CD4-positive, alpha-beta T cell treated with Interleukin-1 beta for 1 hour (primary cell): ENCODE results near the gene NAA11.
"Not testable (repeated sequence)": the region's sequence is repeated elsewhere in the genome, so short reads cannot be mapped to it uniquely, and the experiment has no call there.

Experiments
- DNase-seq, 2 donors: peaks; one replicate each; pipeline ENCODE4 v3.0.0-alpha.2; 2020 to 2022

NAA11 gene

GRCh38 chr4:79308137-79308536 is 17.7 kb downstream of the NAA11 start:
- no peak for DNase-seq

GRCh38 chr4:79306795-79307194 is 19.1 kb downstream of the NAA11 start:
- no peak for DNase-seq

DNA sequence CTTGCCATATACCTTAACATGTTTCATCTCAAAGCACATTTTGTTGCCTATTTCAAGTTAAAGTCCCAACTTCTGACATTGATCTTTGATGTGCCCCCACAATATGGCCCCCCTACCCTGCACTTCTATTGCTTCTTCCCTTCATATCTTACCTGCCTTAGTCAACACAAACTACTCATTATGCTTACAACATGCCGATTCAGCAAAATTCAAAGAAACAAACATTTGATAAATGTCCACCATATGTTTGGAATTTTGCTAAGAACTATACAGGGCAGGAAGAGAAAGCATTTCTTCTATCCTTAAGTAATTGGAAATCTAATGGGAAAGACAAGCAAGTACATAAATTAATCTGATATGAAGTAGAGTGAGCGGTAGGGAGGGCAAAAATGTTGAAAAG is 25.6 kb downstream of the NAA11 start:
- no peak for DNase-seq

DNA sequence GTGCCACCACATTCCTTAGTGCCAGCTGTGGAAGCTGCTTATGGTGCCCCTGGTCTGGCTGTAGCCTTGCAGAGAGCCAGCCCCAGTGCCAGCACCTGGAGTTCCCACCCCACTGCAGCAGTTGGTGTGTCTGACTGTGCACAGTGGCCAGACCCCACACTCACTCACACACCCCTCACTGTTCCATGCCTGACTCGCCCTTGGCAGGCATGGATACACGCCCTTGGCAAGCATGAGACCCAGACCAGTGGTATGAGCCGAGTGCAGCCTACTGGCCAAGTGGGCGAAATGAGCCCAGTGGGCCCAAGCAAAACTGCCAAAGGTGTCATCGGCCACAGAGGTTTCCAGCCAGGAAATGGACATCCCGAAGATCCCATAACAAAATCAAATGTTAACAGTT is 27.4 kb downstream of the NAA11 start:
- DNase-seq: no peak

GRCh38 chr4:79298027-79298426 is 27.8 kb downstream of the NAA11 start:
- no peak for DNase-seq

- DNase-seq: no peak
Measured at GRCh38 chr4:79297479-79297878, 28.4 kb downstream of the NAA11 start.

GRCh38 chr4:79296768-79297428 is 29.0 kb downstream of the NAA11 start:
- DNase-seq: no peak

DNA sequence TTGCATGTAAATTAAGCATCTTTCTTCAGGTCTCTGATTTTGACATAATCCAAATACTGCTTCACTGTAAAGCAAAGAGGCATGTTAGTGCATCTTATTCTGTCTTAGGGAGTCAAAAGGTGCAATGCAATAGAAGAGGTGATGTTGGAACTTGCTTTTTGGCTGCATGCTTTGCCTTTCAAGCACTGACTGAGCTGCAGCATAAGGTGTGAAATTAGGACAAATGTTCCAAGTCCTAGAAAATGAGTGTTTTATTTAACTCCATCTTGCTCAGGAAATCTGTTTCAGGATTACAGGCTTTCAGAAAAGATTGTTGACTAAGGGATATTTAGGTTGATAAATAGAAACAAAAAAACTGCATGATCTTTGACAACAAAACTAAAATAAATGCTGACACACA is 30.8 kb downstream of the NAA11 start:
- DNase-seq: no peak

- no peak for DNase-seq
Measured at GRCh38 chr4:79294064-79294463, 31.8 kb downstream of the NAA11 start.

DNA sequence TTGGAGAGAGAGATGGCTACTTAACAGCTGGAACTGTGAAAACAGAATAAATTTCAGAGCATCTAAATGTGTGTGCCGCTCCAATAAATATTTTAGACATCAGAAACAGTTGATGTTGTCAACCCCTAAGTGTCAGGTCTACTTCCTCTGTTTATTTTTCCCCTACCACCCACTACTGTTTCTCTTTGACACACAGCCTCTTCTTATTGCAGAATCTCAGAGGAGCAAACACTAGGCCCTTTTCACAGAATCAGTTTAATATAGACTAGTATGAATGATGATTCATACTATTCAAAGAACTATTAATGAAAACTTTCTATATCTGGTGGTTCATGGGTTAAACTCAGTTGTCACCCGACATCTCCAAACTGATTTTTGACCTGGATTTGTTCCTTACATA is 33.9 kb downstream of the NAA11 start:
- DNase-seq: no peak

GRCh38 chr4:79290376-79290775 is 35.5 kb downstream of the NAA11 start:
- DNase-seq: no peak

DNA sequence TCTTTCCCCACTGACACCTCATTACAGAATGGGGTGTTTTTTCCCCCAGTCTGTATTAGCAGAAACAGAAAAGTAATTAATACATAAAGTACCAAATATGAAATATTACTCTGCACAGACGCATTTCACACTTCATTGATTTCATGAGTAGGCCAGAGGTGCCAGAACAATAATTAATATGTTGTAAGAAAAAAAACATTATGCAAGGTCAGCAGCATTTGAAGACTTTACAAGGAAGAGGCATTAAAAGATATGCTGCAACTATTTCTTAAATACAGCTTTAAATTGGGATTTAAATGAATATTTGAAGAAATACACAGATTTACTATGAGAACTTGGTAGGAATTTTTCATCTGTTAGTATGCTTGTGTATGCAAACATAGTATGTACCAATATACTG is 37.7 kb downstream of the NAA11 start:
- no peak for DNase-seq

DNA sequence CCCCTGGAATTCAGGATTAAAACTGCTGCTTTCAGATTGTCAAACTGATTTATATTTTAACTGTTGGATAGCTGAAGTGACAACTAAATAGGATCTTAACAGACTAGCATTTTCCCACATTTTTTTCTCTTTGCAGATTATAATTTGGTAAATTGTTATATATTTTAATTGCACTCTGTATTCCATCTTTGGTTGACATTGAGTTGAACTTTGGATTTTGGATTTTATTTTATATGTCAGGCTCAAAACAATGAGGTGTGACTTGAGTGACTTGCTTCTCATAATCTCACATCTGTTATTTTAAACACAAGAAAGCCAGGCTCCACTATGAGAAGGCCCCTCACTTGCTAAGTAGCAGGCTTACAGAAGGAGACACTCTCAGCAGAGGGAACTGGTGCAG is 38.1 kb downstream of the NAA11 start:
- no peak for DNase-seq

DNA sequence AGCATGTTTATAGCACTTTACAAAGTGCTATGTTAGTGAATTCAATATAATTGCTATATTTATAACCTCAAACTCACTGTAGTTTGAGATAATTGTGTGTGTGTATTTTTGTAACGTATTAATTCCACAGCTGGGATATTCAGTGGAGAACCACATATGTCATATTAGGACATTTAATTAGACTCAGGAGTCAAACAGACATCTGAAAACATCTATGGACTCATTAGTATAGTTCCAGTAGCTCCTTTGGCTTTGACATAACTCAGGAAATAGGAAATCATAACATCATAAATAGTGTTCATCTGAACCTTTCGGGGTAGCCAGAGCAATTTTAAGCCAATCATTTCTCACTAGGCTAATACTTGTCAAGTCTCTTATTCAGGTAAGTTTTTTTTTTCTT is 38.8 kb downstream of the NAA11 start:
- DNase-seq: no peak

DNA sequence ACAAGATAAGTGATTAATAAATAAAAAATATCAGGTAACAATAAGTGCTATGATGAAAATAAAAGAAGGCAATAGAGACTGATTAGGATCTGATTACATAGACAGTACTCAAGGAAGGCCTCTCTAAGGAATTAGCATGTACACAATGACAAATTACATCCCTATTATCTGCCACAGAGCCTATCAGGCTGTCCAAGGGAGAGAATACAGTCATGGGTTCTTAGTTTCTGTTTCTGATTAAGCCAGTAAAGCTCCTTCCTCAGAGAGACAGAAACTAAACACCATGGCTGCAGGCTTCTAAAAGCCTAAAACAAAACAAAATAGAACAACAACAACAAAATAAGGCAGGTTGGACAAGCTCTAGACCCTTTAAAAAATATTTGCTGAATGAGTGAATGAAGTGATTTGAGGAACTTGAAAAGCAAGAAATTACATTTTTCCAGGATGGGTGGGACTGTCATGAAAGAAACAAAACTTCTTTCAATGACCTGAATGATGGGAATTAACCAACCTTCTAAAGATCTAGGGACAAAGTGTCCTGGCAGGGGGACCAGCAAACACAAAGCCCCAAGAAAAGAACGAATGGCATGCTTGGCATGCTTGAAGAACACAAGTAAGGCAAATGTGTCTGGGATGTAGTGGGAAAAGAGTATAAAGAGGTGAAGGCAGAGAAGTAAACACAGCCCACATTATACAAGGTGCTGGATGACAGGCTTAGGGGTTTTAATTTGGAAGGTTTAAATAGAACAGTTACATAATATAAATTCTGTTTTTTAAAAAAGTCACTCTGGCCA is 44.1 kb downstream of the NAA11 start:
- DNase-seq: no peak

- not testable (repeated sequence) for DNase-seq
Measured at GRCh38 chr4:79277467-79277866, 48.4 kb downstream of the NAA11 start.

DNA sequence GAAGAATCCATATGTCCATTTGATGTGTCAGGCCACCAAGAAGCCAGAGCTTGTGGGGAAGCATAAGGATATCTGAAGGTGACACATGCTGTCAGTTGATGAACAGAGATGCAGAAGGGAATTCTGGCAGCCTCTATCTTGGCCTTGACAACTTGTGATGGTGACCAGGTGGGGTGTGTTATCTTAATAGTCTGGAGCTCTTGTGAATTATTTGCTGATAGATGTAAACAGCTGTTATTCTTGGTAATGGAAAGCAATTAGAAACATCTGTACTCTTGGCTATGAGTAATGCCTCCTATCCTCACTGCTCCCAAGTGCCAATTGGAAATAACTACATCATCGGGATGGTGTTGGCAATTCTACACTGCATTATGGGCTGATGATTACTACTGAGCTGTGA is 51.9 kb downstream of the NAA11 start:
- DNase-seq: no peak

DNA sequence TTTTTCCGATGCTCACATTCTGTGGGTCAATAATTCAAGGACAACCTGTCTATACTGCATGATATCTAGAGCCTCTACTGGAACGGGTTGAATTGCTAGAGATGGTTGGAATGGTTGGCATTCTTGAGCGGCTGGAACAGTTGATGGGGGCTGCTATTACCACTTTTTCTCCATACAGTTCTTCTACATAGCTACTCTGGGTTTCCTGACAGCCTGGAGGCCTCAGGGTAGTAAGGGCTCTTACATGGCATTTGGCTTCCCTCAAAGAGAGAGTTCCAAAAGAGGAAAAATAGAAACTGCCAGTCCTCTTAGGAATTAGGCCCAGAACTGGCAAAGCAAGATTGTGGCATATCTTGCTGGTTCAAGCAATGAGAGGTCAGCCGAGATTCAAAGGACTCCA is 53.1 kb downstream of the NAA11 start:
- no peak for DNase-seq

DNA sequence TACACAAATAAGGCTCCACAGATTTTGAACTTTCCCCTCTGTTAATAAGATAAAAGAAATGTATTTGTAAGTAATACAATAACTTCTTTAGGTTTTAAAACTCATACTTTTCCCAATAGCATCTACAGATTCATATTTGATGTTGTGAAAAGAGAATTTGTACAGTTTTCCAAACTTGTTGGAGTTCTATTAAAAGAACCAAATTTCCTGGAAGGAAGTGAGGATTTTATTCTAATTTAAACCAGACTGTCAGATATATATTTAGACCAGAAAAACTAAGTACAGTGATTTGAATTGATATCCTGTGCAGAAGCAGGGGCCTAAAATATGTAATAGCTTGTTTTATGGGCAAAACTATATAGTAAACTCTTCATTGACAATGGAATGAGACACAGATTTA is 53.7 kb downstream of the NAA11 start:
- DNase-seq: no peak

- DNase-seq: no peak
Measured at GRCh38 chr4:79267671-79268070, 58.2 kb downstream of the NAA11 start.
